Measurements from ENCODE around the gene DOP1A.
A peak's percentile ranks its signal among the peaks of the same experiment; 100 is the strongest.
"Not testable (repeated sequence)": the region's sequence is repeated elsewhere in the genome, so short reads cannot be mapped to it uniquely, and the experiment has no call there.

The DOP1A gene

GRCh38 chr6:83153883-83154521 lies 86.5 kb downstream of the DOP1A start:
- no peak for DNase-seq (ENCODE audit: low spot score)

- no peak for DNase-seq (ENCODE audit: low spot score)
Observed at GRCh38 chr6:83155794-83156193, 88.3 kb downstream of the DOP1A start.

GRCh38 chr6:83160167-83160566 lies 92.7 kb downstream of the DOP1A start:
- no peak for DNase-seq (ENCODE audit: low spot score)

- DNase-seq (ENCODE audit: low spot score): no peak
Observed at GRCh38 chr6:83167726-83168278, 100.3 kb downstream of the DOP1A start.

- DNase-seq (ENCODE audit: low spot score): no peak
Observed at GRCh38 chr6:83168556-83168955, 101.1 kb downstream of the DOP1A start.

GRCh38 chr6:83169106-83169505 lies 101.6 kb downstream of the DOP1A start:
- no peak for DNase-seq (ENCODE audit: low spot score)

- no peak for DNase-seq (ENCODE audit: low spot score)
Observed at GRCh38 chr6:83169511-83169910, 102.0 kb downstream of the DOP1A start.

GRCh38 chr6:83176246-83176645 lies 108.8 kb downstream of the DOP1A start:
- no peak for DNase-seq (ENCODE audit: low spot score)

- no peak for DNase-seq (ENCODE audit: low spot score)
Observed at GRCh38 chr6:83180426-83180950, 113.0 kb downstream of the DOP1A start.

- no peak for DNase-seq (ENCODE audit: low spot score)
Observed at GRCh38 chr6:83182114-83182513, 114.6 kb downstream of the DOP1A start.

- DNase-seq (ENCODE audit: low spot score): no peak
Observed at GRCh38 chr6:83183082-83183828, 115.8 kb downstream of the DOP1A start.

GRCh38 chr6:83185096-83185495 lies 117.6 kb downstream of the DOP1A start:
- no peak for DNase-seq (ENCODE audit: low spot score)

GRCh38 chr6:83188501-83188900 lies 121.0 kb downstream of the DOP1A start:
- no peak for DNase-seq (ENCODE audit: low spot score)

- no peak for DNase-seq (ENCODE audit: low spot score)
Observed at GRCh38 chr6:83190626-83191025, 123.2 kb downstream of the DOP1A start.

- not testable (repeated sequence) for DNase-seq (ENCODE audit: low spot score)
Observed at GRCh38 chr6:83191974-83192373, 124.5 kb downstream of the DOP1A start.

- DNase-seq (ENCODE audit: low spot score): no peak
Observed at GRCh38 chr6:83192456-83192855, 125.0 kb downstream of the DOP1A start.

- DNase-seq (ENCODE audit: low spot score): peak; percentile 82
Observed at GRCh38 chr6:83192871-83193746, 125.6 kb downstream of the DOP1A start, which contains the start of the genes PGM3 and RWDD2A. TSS of gene PGM3 (minus strand) at chr6:83193265. CDS start at chr6:83191012, 2,253 bp downstream. TSS of gene RWDD2A (plus strand) at chr6:83193357. CDS start at chr6:83194452, 1,095 bp downstream.

GRCh38 chr6:83193747-83194566 lies 126.5 kb downstream of the DOP1A start:
- DNase-seq (ENCODE audit: low spot score): peak; percentile 10

GRCh38 chr6:83198486-83199172 lies 131.2 kb downstream of the DOP1A start:
- no peak for DNase-seq (ENCODE audit: low spot score)

- DNase-seq (ENCODE audit: low spot score): no peak
Observed at GRCh38 chr6:83199173-83199862, 131.8 kb downstream of the DOP1A start.
